GM20000 (cell line): ENCODE measurements around the gene HOXB9.

ENCODE experiments used
- DNase-seq: peaks from one replicate; pipeline ENCODE4 v3.0.0; 2012; ENCODE audit warnings: low spot score
- CTCF ChIP-seq: IDR thresholded peaks from 2 replicates; pipeline ENCODE4 v1.5.1; 2012; ENCODE audit warnings: mild to moderate bottlenecking, control low read depth; ENCODE audit errors: extremely low read depth, missing control alignments

HOXB9 gene

DNA sequence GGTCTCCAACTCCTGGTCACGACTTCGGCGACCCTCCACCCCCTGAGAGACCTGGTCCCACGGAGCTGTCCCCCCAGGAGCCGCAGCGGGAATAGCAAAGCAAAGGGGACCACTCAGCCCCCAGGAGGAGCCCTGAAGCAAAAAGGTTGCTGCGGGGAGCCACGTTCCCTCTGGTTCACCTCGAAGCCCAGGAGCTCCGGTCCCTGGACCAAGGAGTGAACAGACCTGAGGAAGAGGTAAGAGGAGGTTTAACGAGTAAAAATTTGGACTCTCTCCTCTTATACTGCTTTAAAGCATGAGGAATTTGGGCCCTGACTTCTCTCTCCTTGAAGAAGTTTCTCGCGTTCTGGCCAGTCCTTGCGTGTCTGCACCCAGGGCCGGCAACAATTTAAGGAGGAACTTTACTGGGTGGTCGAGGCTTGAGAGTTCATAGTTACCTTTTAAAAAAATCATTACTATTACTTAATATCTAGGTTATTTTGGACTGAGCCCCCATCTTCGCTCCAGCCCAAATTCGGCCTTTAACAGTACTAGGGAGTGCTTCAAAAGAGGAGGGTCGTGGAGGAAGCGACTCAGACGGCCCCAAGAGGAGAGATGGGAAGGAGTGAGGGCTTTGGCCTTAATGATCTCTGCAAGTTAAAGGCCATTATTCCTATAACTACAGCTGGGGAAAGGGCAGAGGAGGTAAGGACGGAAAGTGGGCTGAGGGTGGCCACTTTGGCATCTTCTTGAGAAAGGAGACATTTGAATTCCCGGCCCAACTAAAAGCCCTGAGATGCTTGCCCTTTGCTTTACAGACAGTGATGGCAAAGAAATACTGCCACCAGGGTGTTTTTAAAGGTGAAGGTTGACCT, 16.9 kb upstream of the HOXB9 start:
- no peak for TF ChIP-seq CTCF
- DNase-seq: peak; percentile 9

- peak; percentile 35 for DNase-seq
- TF ChIP-seq CTCF: no peak
These were observed 16.1 kb upstream of the HOXB9 start for GRCh38 chr17:48642059-48642842.

GRCh38 chr17:48641541-48642058, 15.4 kb upstream of the HOXB9 start:
- TF ChIP-seq CTCF: no peak

GRCh38 chr17:48640858-48641180, 14.7 kb upstream of the HOXB9 start:
- no peak for TF ChIP-seq CTCF
- DNase-seq: no peak

More at GRCh38 chr17:48641541-48642058, 15.4 kb upstream of the HOXB9 start:
- DNase-seq: no peak

DNA sequence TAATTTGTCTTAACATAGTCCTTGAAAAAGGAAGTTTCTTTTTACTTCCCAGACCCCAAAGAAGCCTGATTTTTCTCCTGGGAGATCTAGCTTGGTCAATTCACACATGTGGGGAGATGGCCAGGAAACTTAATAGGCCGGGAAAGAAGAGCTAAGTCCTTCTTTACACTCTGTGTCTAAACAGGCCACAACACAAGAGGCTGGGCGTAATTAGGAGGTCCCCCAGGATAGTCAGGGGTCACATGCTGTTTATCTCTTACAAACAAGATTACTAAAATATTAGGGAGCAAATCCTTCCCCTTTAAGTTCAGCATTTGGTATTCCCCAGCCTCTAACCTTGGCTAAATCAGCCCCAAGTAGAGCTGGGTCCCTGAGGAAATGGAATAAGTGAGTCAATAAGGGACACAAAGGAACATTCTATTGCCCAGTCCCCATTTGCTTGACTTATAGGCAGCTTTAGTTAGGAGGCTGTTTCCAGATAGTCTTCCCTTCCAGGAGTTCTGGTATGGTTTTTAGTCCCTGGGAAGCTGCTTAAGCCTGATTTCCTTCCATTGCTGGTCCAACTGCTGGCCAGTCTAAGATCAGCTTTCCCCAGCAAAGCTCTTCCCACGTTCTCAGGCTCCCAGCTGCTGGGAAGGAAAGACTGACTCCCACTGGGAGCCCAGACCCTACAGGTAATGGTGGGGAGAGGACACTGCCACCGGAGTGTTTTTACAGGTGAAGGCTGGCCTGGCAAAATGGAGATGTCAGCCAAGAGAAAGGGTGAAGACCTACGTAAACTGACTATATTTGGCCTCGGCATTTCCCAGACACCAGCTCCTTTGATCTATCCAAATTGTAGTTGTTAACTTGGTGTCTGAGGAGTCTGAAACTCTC, 14.1 kb upstream of the HOXB9 start:
- no peak for DNase-seq
- TF ChIP-seq CTCF: no peak

DNA sequence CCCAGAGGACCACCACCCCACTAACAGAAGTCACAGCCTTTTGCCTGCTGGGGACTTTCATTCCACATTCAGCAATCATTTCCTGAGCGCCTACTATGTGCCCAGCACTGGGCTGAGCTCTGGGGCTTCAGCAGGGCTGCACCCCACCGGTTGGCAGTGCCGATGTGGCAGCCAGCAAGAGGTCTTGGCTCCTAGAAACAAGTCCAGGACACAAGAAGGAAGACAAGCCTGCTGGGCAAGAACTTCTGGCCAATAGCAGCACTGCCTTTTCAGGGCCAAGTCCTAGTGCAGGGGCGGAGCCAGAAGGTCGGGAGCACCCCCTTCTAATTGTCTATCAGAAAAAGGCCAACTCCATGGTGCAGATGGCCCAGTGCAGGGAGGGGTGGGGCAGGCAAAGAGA, 13.0 kb upstream of the HOXB9 start:
- no peak for DNase-seq
- TF ChIP-seq CTCF: no peak
